ENCODE results near the gene SLC45A2.

SLC45A2 gene

DNA sequence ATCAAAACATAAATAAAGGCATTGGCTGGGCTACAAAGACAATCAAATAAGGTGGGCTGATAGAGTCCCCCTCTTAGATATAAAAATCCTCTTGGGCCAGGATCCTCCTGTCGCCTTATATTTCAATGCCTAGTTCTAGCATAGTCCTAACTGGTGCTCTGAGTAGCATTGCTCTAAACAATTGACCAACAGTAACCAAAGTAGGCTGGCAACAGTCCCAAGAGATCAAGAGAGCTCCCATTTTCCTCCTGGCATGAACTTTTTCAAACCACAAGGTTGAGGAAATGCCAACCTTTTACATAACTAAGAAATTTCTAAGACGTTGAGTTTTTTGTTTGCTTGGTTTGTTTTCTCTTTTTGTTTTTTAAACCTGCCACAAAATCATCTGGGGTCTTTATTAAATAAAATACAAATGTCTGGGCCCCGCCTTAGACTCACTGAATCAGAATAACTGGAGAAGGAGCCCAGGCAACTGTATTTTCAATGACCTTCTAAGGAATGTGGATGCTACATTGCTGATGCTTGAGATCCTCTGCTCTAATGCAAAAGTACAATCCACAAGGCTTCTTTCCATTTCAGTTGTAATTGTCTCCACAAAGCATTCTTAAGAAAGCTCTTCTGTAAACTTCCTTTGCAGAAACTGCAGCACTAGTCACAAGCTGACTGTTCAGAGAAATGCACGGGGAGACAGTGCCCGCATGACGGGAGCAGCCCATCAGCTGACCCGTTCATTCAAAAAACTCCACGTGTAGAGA, 2.9 kb downstream of the SLC45A2 start:
- H3K4me3 ChIP-seq (ENCODE audit: low read depth, low read length) = no peak overlapping the region
- H3K27me3 ChIP-seq (ENCODE audit: control insufficient read depth, insufficient read depth, low read length) = no peaks in the 10 kb centered on the region
- no peaks in the 10 kb centered on the region for H3K9me3 ChIP-seq (ENCODE audit: control insufficient read depth, insufficient read depth, low read length)
- peaks cover 4% of the 10 kb centered on the region for H3K4me1 ChIP-seq (ENCODE audit: control insufficient read depth, insufficient read depth, low read length)
- no peak overlapping the region for H3K9ac ChIP-seq (ENCODE audit: low read depth, low read length)
- no peaks in the 10 kb centered on the region for H3K36me3 ChIP-seq (ENCODE audit: control insufficient read depth, insufficient read depth, low read length)

GRCh38 chr5:33980030-33980429, 4.5 kb downstream of the SLC45A2 start:
- Histone ChIP-seq H3K4me1 (ENCODE audit: control insufficient read depth, insufficient read depth, low read length) (peaks cover 7% of the 10 kb centered on the region), H3K27me3 (ENCODE audit: control insufficient read depth, insufficient read depth, low read length) (no peaks in the 10 kb centered on the region), H3K36me3 (ENCODE audit: control insufficient read depth, insufficient read depth, low read length) (no peaks in the 10 kb centered on the region), H3K4me3 (ENCODE audit: low read depth, low read length) (no peak overlapping the region), H3K9me3 (ENCODE audit: control insufficient read depth, insufficient read depth, low read length) (no peaks in the 10 kb centered on the region), H3K9ac (ENCODE audit: low read depth, low read length) (no peak overlapping the region)

GRCh38 chr5:33978306-33978705, 6.2 kb downstream of the SLC45A2 start:
- H3K27me3 ChIP-seq (ENCODE audit: control insufficient read depth, insufficient read depth, low read length) = no peaks in the 10 kb centered on the region
- no peaks in the 10 kb centered on the region for H3K9me3 ChIP-seq (ENCODE audit: control insufficient read depth, insufficient read depth, low read length)
- H3K4me3 ChIP-seq (ENCODE audit: low read depth, low read length) = no peak overlapping the region
- H3K4me1 ChIP-seq (ENCODE audit: control insufficient read depth, insufficient read depth, low read length) = peaks cover 7% of the 10 kb centered on the region
- H3K36me3 ChIP-seq (ENCODE audit: control insufficient read depth, insufficient read depth, low read length) = no peaks in the 10 kb centered on the region
- H3K9ac ChIP-seq (ENCODE audit: low read depth, low read length) = no peak overlapping the region

- H3K4me3 ChIP-seq (ENCODE audit: low read depth, low read length) = no peak overlapping the region
- no peaks in the 10 kb centered on the region for H3K27me3 ChIP-seq (ENCODE audit: control insufficient read depth, insufficient read depth, low read length)
- H3K36me3 ChIP-seq (ENCODE audit: control insufficient read depth, insufficient read depth, low read length) = no peaks in the 10 kb centered on the region
- no peaks in the 10 kb centered on the region for H3K9me3 ChIP-seq (ENCODE audit: control insufficient read depth, insufficient read depth, low read length)
- H3K9ac ChIP-seq (ENCODE audit: low read depth, low read length) = no peak overlapping the region
- peaks cover 7% of the 10 kb centered on the region for H3K4me1 ChIP-seq (ENCODE audit: control insufficient read depth, insufficient read depth, low read length)
These were observed 8.2 kb downstream of the SLC45A2 start for GRCh38 chr5:33976307-33976706.

DNA sequence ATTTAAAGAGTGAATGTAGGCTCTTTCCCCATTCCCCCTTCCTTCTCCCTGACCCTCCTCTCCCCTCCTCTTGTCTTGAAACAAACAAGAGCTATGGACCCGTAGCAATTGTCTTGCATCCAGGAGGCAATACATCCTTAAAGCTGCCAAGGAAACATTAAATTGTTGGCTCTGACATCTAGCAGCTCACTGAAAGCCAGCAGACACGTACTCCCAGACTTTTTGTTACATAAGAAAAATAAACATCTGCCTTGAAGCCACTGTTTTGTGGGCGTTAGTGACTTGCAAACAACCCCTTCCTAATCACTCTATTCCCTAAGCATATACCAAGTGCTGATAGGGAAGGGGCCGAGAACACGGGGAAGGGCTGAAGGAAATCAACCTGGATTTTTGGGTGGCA, 8.6 kb downstream of the SLC45A2 start:
- Histone ChIP-seq H3K27me3 (ENCODE audit: control insufficient read depth, insufficient read depth, low read length) (no peaks in the 10 kb centered on the region), H3K9ac (ENCODE audit: low read depth, low read length) (no peak overlapping the region), H3K4me3 (ENCODE audit: low read depth, low read length) (no peak overlapping the region), H3K9me3 (ENCODE audit: control insufficient read depth, insufficient read depth, low read length) (no peaks in the 10 kb centered on the region), H3K36me3 (ENCODE audit: control insufficient read depth, insufficient read depth, low read length) (no peaks in the 10 kb centered on the region), H3K4me1 (ENCODE audit: control insufficient read depth, insufficient read depth, low read length) (peaks cover 7% of the 10 kb centered on the region)

GRCh38 chr5:33973271-33973670, 11.2 kb downstream of the SLC45A2 start:
- Histone ChIP-seq H3K4me1 (ENCODE audit: control insufficient read depth, insufficient read depth, low read length) (peaks cover 10% of the 10 kb centered on the region), H3K9ac (ENCODE audit: low read depth, low read length) (no peak overlapping the region), H3K36me3 (ENCODE audit: control insufficient read depth, insufficient read depth, low read length) (no peaks in the 10 kb centered on the region), H3K27me3 (ENCODE audit: control insufficient read depth, insufficient read depth, low read length) (no peaks in the 10 kb centered on the region), H3K9me3 (ENCODE audit: control insufficient read depth, insufficient read depth, low read length) (no peaks in the 10 kb centered on the region), H3K4me3 (ENCODE audit: low read depth, low read length) (no peak overlapping the region)

GRCh38 chr5:33969572-33970452, 14.7 kb downstream of the SLC45A2 start:
- Histone ChIP-seq H3K36me3 (ENCODE audit: control insufficient read depth, insufficient read depth, low read length) (no peaks in the 10 kb centered on the region), H3K9me3 (ENCODE audit: control insufficient read depth, insufficient read depth, low read length) (no peaks in the 10 kb centered on the region), H3K27me3 (ENCODE audit: control insufficient read depth, insufficient read depth, low read length) (no peaks in the 10 kb centered on the region), H3K9ac (ENCODE audit: low read depth, low read length) (no peak overlapping the region), H3K4me1 (ENCODE audit: control insufficient read depth, insufficient read depth, low read length) (peaks cover 3% of the 10 kb centered on the region), H3K4me3 (ENCODE audit: low read depth, low read length) (no peak overlapping the region)

DNA sequence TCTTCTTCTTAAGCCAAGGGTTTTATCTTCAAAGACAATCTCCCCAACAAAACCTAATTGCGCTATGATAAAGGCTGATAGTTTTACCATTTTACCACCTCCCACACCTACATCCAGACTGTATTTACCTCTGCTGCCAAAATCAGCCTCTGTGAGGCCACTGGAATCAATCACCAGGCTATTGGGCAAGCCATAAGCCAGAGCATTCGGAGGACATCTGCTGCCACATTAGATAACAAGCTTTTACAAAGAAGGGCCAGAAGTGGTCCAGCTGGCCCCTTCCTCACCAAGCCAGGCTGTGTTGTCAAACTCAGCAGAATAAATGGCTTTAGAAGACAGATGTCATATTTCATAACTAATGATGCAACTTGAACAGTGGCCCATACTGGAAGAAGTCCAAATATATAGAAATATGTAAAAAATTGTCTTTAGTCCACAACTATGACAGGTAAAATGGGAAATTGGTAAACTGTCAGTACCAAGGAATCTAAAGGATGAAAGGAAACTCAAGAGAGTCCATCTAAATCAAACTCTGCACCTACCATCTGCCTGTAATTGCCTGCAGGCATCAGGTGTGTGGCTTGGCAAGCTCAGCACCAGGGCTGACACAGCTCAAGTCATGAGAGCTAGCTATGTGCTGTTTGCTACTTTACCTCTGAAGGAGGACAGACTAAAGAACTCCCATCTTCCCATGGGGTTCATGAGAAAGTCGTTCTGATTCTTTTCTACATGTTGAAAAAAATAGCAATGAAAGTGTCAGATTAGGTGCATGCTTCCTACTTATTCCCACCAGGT, 16.1 kb downstream of the SLC45A2 start:
- Histone ChIP-seq H3K4me3 (ENCODE audit: low read depth, low read length) (no peak overlapping the region), H3K4me1 (ENCODE audit: control insufficient read depth, insufficient read depth, low read length) (peaks cover 3% of the 10 kb centered on the region), H3K27me3 (ENCODE audit: control insufficient read depth, insufficient read depth, low read length) (no peaks in the 10 kb centered on the region), H3K9me3 (ENCODE audit: control insufficient read depth, insufficient read depth, low read length) (no peaks in the 10 kb centered on the region), H3K36me3 (ENCODE audit: control insufficient read depth, insufficient read depth, low read length) (no peaks in the 10 kb centered on the region), H3K9ac (ENCODE audit: low read depth, low read length) (no peak overlapping the region)

- H3K4me3 ChIP-seq (ENCODE audit: low read depth, low read length) = no peak overlapping the region
- no peak overlapping the region for H3K9ac ChIP-seq (ENCODE audit: low read depth, low read length)
- no peaks in the 10 kb centered on the region for H3K9me3 ChIP-seq (ENCODE audit: control insufficient read depth, insufficient read depth, low read length)
- H3K27me3 ChIP-seq (ENCODE audit: control insufficient read depth, insufficient read depth, low read length) = no peaks in the 10 kb centered on the region
- no peaks in the 10 kb centered on the region for H3K36me3 ChIP-seq (ENCODE audit: control insufficient read depth, insufficient read depth, low read length)
- peaks cover 3% of the 10 kb centered on the region for H3K4me1 ChIP-seq (ENCODE audit: control insufficient read depth, insufficient read depth, low read length)
These were observed 17.7 kb downstream of the SLC45A2 start for GRCh38 chr5:33966805-33967204.

- Histone ChIP-seq H3K27me3 (ENCODE audit: control insufficient read depth, insufficient read depth, low read length) (no peaks in the 10 kb centered on the region), H3K36me3 (ENCODE audit: control insufficient read depth, insufficient read depth, low read length) (no peaks in the 10 kb centered on the region), H3K9ac (ENCODE audit: low read depth, low read length) (no peak overlapping the region), H3K4me3 (ENCODE audit: low read depth, low read length) (no peak overlapping the region), H3K9me3 (ENCODE audit: control insufficient read depth, insufficient read depth, low read length) (no peaks in the 10 kb centered on the region), H3K4me1 (ENCODE audit: control insufficient read depth, insufficient read depth, low read length) (no peaks in the 10 kb centered on the region)
These were observed 20.3 kb downstream of the SLC45A2 start for GRCh38 chr5:33964132-33964700.

DNA sequence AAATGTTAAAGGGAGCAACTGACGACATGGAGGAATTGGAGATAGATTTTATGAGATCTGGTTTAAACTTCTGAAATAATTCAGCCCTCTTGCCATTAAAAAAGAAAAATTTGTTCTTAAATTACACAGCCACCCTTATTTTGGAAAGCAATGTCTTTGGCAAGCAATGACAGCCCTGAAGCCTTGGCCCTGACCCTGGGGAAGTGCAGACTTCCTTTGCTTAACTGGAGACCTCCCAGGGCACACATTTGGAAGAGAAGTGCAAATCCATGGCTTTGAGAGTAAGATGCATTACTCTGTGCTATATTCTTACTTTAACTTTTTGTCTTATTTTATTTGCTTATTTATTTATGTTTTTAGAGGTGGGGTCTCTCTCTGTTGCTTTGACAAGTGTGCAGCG, 26.3 kb downstream of the SLC45A2 start:
- peaks cover 12% of the 10 kb centered on the region for H3K4me1 ChIP-seq (ENCODE audit: control insufficient read depth, insufficient read depth, low read length)
- no peak overlapping the region for H3K4me3 ChIP-seq (ENCODE audit: low read depth, low read length)
- H3K27me3 ChIP-seq (ENCODE audit: control insufficient read depth, insufficient read depth, low read length) = no peaks in the 10 kb centered on the region

More for the DNA sequence above, 26.3 kb downstream of the SLC45A2 start:
- H3K9ac ChIP-seq (ENCODE audit: low read depth, low read length) = no peak overlapping the region
- H3K9me3 ChIP-seq (ENCODE audit: control insufficient read depth, insufficient read depth, low read length) = peaks cover 4% of the 10 kb centered on the region
- H3K36me3 ChIP-seq (ENCODE audit: control insufficient read depth, insufficient read depth, low read length) = no peaks in the 10 kb centered on the region

Data from iPS-15b (cell line).